ENCODE measurements around the gene CCDC106.
A peak's percentile ranks its signal among the peaks of the same experiment; 100 is the strongest.

The CCDC106 gene

GRCh38 chr19:55647732-55648584, at the start of gene CCDC106:
CCDC106 (plus strand) TSS chr19:55648212; CDS start chr19:55649047, 835 bp downstream.
- no peak for DNase-seq (ENCODE audit: low read depth, low spot score)

GRCh38 chr19:55598719-55599467, 49.1 kb upstream of the CCDC106 start:
- DNase-seq (ENCODE audit: low read depth, low spot score), result peak; percentile 78

GRCh38 chr19:55599468-55599841, 48.6 kb upstream of the CCDC106 start, which contains the start of gene FIZ1:
FIZ1 (minus strand) TSS chr19:55599517; CDS start chr19:55597865, 1,652 bp downstream.
- peak; percentile 98 for DNase-seq (ENCODE audit: low read depth, low spot score)

- DNase-seq (ENCODE audit: low read depth, low spot score), result peak; percentile 85
These were observed 48.0 kb upstream of the CCDC106 start, which contains the start of gene ZNF524 for GRCh38 chr19:55599842-55600661. ZNF524 (plus strand) TSS chr19:55600288; CDS start chr19:55602113, 1,825 bp downstream.

GRCh38 chr19:55600662-55601028, 47.4 kb upstream of the CCDC106 start:
- no peak for DNase-seq (ENCODE audit: low read depth, low spot score)

- no peak for DNase-seq (ENCODE audit: low read depth, low spot score)
These were observed 46.9 kb upstream of the CCDC106 start for GRCh38 chr19:55601084-55601483.

- no peak for DNase-seq (ENCODE audit: low read depth, low spot score)
These were observed 45.7 kb upstream of the CCDC106 start for GRCh38 chr19:55602104-55603001.

GRCh38 chr19:55603115-55603514, 44.9 kb upstream of the CCDC106 start:
- no peak for DNase-seq (ENCODE audit: low read depth, low spot score)

- no peak for DNase-seq (ENCODE audit: low read depth, low spot score)
These were observed 44.3 kb upstream of the CCDC106 start for GRCh38 chr19:55603581-55604292.

GRCh38 chr19:55605207-55605636, 42.8 kb upstream of the CCDC106 start:
- peak; percentile 91 for DNase-seq (ENCODE audit: low read depth, low spot score)

- DNase-seq (ENCODE audit: low read depth, low spot score), result peak; percentile 67
These were observed 42.2 kb upstream of the CCDC106 start, which contains the start of gene ZNF865 for GRCh38 chr19:55605637-55606470. ZNF865 (plus strand) TSS chr19:55605647; CDS start chr19:55613619, 7,972 bp downstream.

- no peak for DNase-seq (ENCODE audit: low read depth, low spot score)
These were observed 41.6 kb upstream of the CCDC106 start for GRCh38 chr19:55606471-55606787.

- no peak for DNase-seq (ENCODE audit: low read depth, low spot score)
These were observed 41.2 kb upstream of the CCDC106 start for GRCh38 chr19:55606817-55607216.

- DNase-seq (ENCODE audit: low read depth, low spot score), result no peak
These were observed 38.7 kb upstream of the CCDC106 start for GRCh38 chr19:55609326-55609725.

- DNase-seq (ENCODE audit: low read depth, low spot score), result no peak
These were observed 36.6 kb upstream of the CCDC106 start for GRCh38 chr19:55611300-55611982.

GRCh38 chr19:55611983-55612645, 35.9 kb upstream of the CCDC106 start:
- DNase-seq (ENCODE audit: low read depth, low spot score), result no peak

- DNase-seq (ENCODE audit: low read depth, low spot score), result no peak
These were observed 34.6 kb upstream of the CCDC106 start for GRCh38 chr19:55613396-55613795.

Measured in smooth muscle cell of the brain vasculature (primary cell).